GM12878 (cell line): ENCODE measurements around the gene AKAP14.

Source experiments
- ATF2 ChIP-seq: IDR thresholded peaks from 2 replicates; pipeline ENCODE4 v1.6.1; 2012; ENCODE audit warnings: low read length, inconsistent platforms
- CBX5 ChIP-seq: sonication (generic); IDR thresholded peaks from 2 replicates; pipeline ENCODE4 v1.6.1; 2016; ENCODE audit warnings: low read depth, moderate library complexity, mild to moderate bottlenecking, inconsistent platforms
- CTCF ChIP-seq, 3 experiments: IDR thresholded peaks in 2 of 3; conservative IDR thresholded peaks in 1 of 3; 2 replicates each; pipeline ENCODE4 v1.5.1; 2011; ENCODE audit warnings: low read depth in 3 of 3, low read length in 3 of 3, mild to moderate bottlenecking in 3 of 3, control low read depth in 2 of 3, moderate library complexity in 2 of 3, inconsistent platforms in 1 of 3, mixed read lengths in 1 of 3; ENCODE audit not compliant: control insufficient read depth in 2 of 3, insufficient read depth in 1 of 3; ENCODE audit errors: extremely low read depth in 1 of 3
- EZH2 ChIP-seq: IDR thresholded peaks from 2 replicates; pipeline ENCODE4 v1.6.1; 2012; ENCODE audit warnings: low read depth, mild to moderate bottlenecking, control low read depth, inconsistent platforms, low read length, borderline replicate concordance; ENCODE audit not compliant: control insufficient read depth
- MYC ChIP-seq: IDR thresholded peaks from 2 replicates; pipeline ENCODE4 v1.6.1; 2011; ENCODE audit warnings: mild to moderate bottlenecking, low read length, moderate library complexity, inconsistent platforms; ENCODE audit not compliant: insufficient read depth, insufficient replicate concordance, insufficient read length, severe bottlenecking
- SMC3 ChIP-seq: IDR thresholded peaks from 2 replicates; pipeline ENCODE4 v1.6.1; 2011; ENCODE audit warnings: low read length, improper control_type of control experiment, borderline replicate concordance
- USF2 ChIP-seq: IDR thresholded peaks from 2 replicates; pipeline ENCODE4 v1.6.1; 2011; ENCODE audit warnings: low read depth, low read length, improper control_type of control experiment, borderline replicate concordance
- ZNF274 ChIP-seq: IDR thresholded peaks from one replicate; pipeline ENCODE4 v1.8.0; 2011; ENCODE audit not compliant: insufficient read length, insufficient read depth

DNA sequence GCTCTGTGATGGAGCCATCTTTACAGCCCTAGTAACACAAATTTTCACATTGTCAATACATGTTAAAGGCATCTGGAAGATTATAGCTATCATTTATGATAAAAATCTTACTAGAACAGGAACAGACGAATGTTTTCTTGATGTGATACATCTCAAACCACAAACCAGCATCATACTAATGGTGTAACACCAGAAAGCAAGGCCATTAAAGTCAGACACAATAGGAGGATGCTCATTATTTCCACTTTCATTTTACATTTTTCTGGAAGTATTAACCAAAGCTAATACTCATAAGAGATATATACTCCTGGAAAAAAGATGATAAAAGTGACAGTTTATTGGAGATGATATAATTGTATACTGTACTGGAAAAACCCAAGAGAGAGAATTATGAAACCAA is 5.3 kb downstream of the AKAP14 start:
- no peak for TF ChIP-seq CBX5
- no peak for TF ChIP-seq ZNF274
- TF ChIP-seq CTCF (IDR thresholded peaks at IDR 0.05 in 2 of 3, conservative IDR thresholded peaks at IDR 0.05 in 1 of 3; ENCODE audit: control insufficient read depth in 2 of 3, extremely low read depth in 1 of 3, insufficient read depth in 1 of 3, low read depth in 3 of 3, low read length in 3 of 3) = no peak
- TF ChIP-seq EZH2 = no peak
- TF ChIP-seq MYC = no peak
- TF ChIP-seq SMC3 = no peak
- TF ChIP-seq USF2 = no peak
- TF ChIP-seq ATF2 = no peak
